ENCODE results near the gene SMC5.

DNA sequence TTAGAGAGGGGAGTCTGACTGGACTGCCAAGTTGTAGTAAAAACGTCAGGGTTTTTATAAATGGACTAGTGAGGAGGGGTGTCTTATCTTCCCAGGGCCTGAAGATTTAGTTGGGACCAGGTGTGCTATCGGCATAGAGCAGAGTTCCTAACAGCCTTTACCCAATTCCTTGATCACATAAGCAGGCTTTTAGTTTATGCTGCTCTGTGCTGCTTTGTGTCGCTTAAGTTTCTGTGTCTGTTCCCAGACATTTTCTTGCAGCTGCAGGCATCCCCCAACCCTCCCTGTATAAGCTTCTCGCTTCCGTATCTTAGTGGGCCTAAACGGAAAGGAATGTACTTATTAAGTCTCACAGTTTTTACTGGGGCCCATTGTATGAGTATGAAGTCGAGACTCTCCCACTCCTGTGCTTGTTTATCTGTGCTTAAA, 2.6 kb upstream of the SMC5 start:
- no peak for TF ChIP-seq POLR2AphosphoS5 (IDR thresholded peaks at IDR 0.05; ENCODE audit: low read depth, low read length)
- TF ChIP-seq POLR2A (IDR thresholded peaks at IDR 0.05; ENCODE audit: low read depth, low read length) = no peak

Measured in GM12892 (cell line).